Choroid plexus epithelial cell (primary cell): ENCODE data around the gene SH3PXD2A.
"Not testable (repeated sequence)": the region's sequence is repeated elsewhere in the genome, so short reads cannot be mapped to it uniquely, and the experiment has no call there.

Experiments
- DNase-seq: peaks from one replicate; pipeline ENCODE4 v3.0.0-alpha.2; 2010; ENCODE audit warnings: low read depth
- H3K4me3 ChIP-seq: 2 replicates; pipeline ENCODE4 v1.5.1; 2011; ENCODE audit warnings: low read depth, mild to moderate bottlenecking, control low read depth, low read length, moderate library complexity
- TF ChIP-seq, protein P1 (sequence below): conservative IDR thresholded peaks from 2 replicates; pipeline ENCODE4 v1.5.1; 2011; ENCODE audit warnings: low read depth, mild to moderate bottlenecking, control low read depth, inconsistent platforms, low read length, moderate library complexity

Gene SH3PXD2A

DNA sequence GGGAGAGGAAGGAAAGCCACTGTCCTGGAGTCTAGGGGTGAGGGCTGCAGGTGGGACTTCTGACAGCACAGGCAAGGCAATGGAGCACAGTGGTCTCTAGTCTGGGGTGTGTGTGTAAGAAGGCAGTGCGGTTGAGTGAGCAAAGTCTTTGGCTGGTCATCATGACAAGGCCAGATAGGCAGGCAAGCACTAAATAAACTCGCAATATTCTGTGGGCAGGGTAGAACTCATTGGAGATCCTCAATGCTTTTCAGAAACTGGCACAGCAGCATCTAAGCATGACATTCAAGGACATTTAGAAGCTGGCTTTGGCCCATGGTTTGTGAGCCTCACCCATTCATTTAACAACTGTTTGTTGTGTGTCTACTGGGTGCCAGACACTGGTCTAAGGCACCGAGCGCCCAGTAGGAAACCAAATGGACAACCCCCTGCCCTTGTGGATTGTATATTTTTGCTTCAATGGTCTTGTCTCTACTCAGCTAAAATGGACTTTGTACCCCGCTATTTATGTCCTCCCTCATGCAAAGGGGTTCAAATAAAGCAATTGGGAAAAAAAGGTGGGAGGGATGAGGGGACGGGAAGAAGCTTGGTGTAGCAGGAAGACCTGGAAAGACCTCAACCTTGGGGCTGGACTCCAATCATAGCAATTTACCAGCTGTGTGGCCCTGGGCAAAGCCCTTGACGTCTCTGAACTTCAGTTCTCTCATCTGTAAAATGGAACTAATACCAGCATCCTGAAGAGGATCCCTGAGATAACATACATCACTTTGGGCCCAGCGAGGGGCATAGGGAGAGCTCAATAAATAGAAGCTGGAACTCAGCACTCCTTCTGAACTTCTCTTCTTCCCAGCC, 245.9 kb downstream of the SH3PXD2A start:
- no peak for DNase-seq
- TF ChIP-seq, protein P1, sequence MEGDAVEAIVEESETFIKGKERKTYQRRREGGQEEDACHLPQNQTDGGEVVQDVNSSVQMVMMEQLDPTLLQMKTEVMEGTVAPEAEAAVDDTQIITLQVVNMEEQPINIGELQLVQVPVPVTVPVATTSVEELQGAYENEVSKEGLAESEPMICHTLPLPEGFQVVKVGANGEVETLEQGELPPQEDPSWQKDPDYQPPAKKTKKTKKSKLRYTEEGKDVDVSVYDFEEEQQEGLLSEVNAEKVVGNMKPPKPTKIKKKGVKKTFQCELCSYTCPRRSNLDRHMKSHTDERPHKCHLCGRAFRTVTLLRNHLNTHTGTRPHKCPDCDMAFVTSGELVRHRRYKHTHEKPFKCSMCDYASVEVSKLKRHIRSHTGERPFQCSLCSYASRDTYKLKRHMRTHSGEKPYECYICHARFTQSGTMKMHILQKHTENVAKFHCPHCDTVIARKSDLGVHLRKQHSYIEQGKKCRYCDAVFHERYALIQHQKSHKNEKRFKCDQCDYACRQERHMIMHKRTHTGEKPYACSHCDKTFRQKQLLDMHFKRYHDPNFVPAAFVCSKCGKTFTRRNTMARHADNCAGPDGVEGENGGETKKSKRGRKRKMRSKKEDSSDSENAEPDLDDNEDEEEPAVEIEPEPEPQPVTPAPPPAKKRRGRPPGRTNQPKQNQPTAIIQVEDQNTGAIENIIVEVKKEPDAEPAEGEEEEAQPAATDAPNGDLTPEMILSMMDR: no peak
- H3K4me3 ChIP-seq: no peak overlapping the region

DNA sequence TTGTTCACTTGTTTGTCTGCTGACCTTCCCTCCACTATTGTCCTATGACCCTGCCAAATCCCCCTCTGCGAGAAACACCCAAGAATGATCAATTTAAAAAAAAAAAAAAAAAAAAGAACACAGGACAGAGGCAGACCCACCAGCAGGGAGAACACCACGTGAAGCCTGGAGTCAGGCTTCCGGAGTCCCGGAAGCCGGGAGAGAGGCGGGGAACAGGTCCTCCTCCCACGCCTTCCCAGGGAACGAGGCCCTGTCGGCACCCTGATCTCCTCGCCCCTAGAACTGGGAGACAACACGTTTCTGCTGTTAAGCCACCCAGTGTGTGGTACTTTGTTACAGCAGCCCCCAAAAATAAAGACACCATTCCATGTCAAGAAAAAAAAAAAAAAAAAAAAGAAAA, 247.3 kb downstream of the SH3PXD2A start:
- H3K4me3 ChIP-seq: not testable (repeated sequence)
- peak; percentile 39 for DNase-seq

DNA sequence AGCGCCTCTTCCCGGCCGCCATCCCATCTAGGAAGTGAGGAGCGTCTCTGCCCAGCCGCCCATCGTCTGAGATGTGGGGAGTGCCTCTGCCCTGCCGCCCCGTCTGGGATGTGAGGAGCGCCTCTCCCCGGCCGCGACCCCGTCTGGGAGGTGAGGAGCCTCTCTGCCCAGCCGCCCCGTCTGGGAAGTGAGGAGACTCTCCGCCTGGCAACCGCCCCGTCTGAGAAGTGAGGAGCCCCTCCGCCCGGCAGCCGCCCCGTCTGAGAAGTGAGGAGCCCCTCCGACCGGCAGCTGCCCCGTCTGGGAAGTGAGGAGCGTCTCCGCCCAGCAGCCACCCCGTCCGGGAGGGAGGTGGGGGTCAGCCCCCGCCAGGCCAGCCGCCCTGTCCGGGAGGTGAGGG, 248.3 kb downstream of the SH3PXD2A start:
- not testable (repeated sequence) for H3K4me3 ChIP-seq, DNase-seq

DNA sequence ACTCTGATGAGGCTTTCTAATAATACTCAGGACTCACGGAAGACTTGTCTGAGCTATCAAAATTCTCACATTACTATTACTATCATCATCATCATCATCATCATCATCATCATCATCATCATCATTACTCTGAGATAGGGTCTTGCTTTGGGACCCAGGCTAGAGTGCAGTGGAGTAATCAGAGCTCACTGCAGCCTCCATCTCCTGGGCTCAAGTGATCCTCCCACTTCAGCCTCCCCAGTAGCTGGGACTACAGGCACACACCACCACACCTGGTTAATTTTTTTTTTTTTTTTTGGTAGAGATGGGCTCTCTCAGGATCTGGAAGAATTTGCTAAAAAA, 249.3 kb downstream of the SH3PXD2A start:
- DNase-seq, H3K4me3 ChIP-seq: not testable (repeated sequence)

DNA sequence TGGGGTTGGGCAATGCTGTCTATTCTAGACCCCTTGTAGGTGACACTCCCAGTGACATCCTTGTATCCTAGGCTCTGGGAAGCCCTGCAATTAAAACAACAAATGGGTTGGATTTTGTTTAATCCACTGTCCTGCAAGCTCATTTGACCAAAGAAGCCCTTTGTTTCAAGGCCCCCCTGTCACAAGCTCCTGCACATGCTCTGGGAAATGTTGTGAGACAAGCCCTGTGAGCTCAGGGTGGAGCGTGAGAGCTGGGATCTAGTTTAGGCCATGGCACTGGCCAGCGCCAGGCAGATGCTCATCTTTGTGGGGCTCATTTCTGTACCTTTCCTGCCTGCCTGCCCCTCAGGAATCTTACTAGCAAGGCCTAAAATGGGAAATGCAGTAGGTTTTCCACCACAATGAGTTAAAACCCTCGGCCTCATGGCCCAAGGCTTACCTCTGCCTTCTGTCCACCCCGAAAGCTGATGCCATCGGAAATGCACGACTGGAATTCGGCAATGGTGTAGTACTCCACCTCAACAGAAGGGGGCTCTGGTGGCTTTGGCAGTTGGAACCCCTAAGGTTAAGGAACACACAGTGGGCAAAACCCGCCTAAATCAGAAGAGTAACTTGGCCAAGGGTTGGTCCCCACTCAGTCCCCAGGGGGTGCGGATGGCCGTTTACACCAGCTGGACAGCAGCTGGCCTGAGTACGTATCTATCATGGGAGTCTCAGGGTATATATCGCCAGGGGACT, 249.8 kb downstream of the SH3PXD2A start:
- no peak overlapping the region for H3K4me3 ChIP-seq
- TF ChIP-seq, protein P1: peak; percentile 92
- peak; percentile 78 for DNase-seq

DNA sequence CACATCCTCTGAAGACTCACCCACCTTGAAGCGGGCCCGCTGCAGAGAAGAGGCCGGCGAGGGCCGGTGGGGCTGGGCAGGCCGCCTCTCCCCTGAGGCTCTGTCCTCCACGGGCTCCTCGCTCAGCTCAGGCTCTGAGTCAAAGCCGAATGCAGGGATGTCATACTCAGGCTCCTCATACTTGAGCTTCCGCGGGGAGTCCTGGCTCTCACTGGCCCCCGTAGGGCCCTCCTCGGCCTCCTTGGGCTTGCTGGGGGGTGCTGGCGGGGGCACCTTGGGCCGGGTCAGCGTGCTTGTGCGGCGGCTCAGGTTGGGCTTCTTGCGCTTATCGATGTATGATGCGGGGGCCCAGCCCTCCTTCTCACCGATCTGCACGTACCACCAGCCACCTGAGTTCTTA, 252.0 kb downstream of the SH3PXD2A start:
- TF ChIP-seq, protein P1: no peak
- DNase-seq: no peak
- H3K4me3 ChIP-seq: no peak overlapping the region

DNA sequence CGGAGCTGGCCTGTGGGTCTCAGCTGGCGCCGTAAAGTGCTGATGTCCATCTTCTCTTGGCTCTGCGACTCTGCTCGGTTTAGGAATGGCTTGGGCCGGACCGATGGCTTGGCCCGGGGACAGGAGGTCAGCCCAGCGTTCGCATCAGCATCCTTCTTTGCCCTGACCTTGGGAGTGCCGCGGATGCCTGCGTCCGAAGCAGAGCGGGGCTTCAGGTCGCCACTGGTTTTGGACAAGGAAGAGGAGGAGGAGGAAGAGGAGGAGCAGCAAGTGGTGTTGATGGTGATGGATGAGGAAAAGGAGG, 252.6 kb downstream of the SH3PXD2A start:
- DNase-seq: no peak
- TF ChIP-seq, protein P1: no peak
- H3K4me3 ChIP-seq: no peak overlapping the region

DNA sequence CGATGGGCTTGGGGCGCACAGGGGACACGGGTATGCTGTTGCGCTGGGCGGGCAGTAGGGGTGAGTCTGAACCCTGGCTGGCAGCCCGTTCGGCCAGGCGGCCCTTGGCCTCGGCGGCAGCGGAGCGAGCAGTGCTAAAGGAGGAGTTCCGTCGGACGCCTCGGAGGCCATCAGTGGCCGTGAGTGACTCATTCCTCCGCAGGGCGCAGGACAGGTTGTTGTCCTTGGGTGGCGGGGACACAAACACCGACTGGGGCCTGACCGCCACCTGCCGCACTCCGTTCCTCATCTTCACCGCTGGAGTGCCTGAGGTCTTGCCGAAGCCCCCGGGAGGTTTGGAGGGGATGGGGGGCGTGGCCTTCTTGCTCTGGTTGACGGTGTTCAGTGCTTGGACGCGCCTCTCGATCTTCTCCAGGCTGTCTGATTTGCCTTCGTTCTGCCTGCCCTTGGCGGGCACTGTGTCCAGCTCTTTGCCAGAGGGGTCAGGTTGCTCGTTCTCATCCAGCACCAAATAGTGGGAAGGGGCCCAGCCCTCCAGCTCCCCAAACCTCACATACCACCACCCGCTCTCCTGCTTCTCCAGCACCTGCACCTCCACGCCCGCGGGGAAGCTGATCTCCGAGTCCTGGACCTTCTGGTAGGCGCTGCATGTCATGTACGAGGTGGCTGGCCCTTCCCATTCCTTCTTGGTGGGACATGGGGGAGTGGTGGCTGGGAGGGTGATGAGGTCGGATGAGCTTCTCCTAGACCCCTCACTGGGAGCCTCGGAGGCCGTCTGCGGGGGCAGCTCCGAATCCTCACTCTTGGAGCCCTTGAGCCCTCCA, 253.1 kb downstream of the SH3PXD2A start:
- TF ChIP-seq, protein P1: no peak
- no peak overlapping the region for H3K4me3 ChIP-seq
- no peak for DNase-seq
